ENCODE measurements around the gene CXorf66. TPM values are rescaled to one million over a fixed set of nuclear protein-coding genes. Genes with fewer than 3 reads are reported as not detected.

The CXorf66 gene
- total and polyA plus RNA-seq, 7 donors: not detected

- 70 to 88% (median 76%) methylated on average over 1 of the region's 1 CpG for WGBS, 3 donors
- no peaks in the 10 kb centered on the region for H3K27me3 ChIP-seq (ENCODE audit: insufficient read depth in 3 of 3, low read length in 2 of 3)
- no peak for ATAC-seq
- no peaks in the 10 kb centered on the region for H3K4me1 ChIP-seq
- H3K9me3 ChIP-seq: no peaks in the 10 kb centered on the region
- intact Hi-C loops (cut with DNase I): no loop called here
- TF ChIP-seq, protein P1, sequence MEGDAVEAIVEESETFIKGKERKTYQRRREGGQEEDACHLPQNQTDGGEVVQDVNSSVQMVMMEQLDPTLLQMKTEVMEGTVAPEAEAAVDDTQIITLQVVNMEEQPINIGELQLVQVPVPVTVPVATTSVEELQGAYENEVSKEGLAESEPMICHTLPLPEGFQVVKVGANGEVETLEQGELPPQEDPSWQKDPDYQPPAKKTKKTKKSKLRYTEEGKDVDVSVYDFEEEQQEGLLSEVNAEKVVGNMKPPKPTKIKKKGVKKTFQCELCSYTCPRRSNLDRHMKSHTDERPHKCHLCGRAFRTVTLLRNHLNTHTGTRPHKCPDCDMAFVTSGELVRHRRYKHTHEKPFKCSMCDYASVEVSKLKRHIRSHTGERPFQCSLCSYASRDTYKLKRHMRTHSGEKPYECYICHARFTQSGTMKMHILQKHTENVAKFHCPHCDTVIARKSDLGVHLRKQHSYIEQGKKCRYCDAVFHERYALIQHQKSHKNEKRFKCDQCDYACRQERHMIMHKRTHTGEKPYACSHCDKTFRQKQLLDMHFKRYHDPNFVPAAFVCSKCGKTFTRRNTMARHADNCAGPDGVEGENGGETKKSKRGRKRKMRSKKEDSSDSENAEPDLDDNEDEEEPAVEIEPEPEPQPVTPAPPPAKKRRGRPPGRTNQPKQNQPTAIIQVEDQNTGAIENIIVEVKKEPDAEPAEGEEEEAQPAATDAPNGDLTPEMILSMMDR (IDR thresholded peaks at IDR 0.05): no peak
- no peak overlapping the region for H3K27ac ChIP-seq
- no peak for DNase-seq
- no peak overlapping the region for H3K4me3 ChIP-seq
- no peaks in the 10 kb centered on the region for H3K36me3 ChIP-seq (ENCODE audit: insufficient read depth in 1 of 2, low read depth in 1 of 2)
Observed at GRCh38 chrX:139920316-139920715, 45.0 kb downstream of the CXorf66 start.

GRCh38 chrX:139914421-139914820 is 50.9 kb downstream of the CXorf66 start:
- DNase-seq (no peak), ATAC-seq (no peak)
- Histone ChIP-seq H3K27me3 (ENCODE audit: insufficient read depth in 3 of 3, low read length in 2 of 3) (no peaks in the 10 kb centered on the region), H3K4me1 (no peaks in the 10 kb centered on the region), H3K9me3 (no peaks in the 10 kb centered on the region), H3K27ac (no peak overlapping the region), H3K4me3 (no peak overlapping the region), H3K36me3 (ENCODE audit: insufficient read depth in 1 of 2, low read depth in 1 of 2) (no peaks in the 10 kb centered on the region)
- TF ChIP-seq, protein P1 (IDR thresholded peaks at IDR 0.05): no peak
- intact Hi-C loops (cut with DNase I): no loop called here
- 90 to 100% (median 100%) methylated on average over 1 of the region's 1 CpG for WGBS, 3 donors

GRCh38 chrX:139909712-139910111 is 55.6 kb downstream of the CXorf66 start:
- Histone ChIP-seq H3K27ac (no peak overlapping the region), H3K9me3 (no peaks in the 10 kb centered on the region), H3K4me3 (no peak overlapping the region), H3K36me3 (ENCODE audit: insufficient read depth in 1 of 2, low read depth in 1 of 2) (no peaks in the 10 kb centered on the region), H3K27me3 (ENCODE audit: insufficient read depth in 3 of 3, low read length in 2 of 3) (no peaks in the 10 kb centered on the region), H3K4me1 (no peaks in the 10 kb centered on the region)
- intact Hi-C loops (cut with DNase I): no loop called here
- DNase-seq (no peak), ATAC-seq (no peak)
- TF ChIP-seq, protein P1 (IDR thresholded peaks at IDR 0.05): no peak
- 56 to 80% (median 59%) methylated on average over 3 of the region's 3 CpGs for whole genome bisulfite sequencing, 3 donors

DNA sequence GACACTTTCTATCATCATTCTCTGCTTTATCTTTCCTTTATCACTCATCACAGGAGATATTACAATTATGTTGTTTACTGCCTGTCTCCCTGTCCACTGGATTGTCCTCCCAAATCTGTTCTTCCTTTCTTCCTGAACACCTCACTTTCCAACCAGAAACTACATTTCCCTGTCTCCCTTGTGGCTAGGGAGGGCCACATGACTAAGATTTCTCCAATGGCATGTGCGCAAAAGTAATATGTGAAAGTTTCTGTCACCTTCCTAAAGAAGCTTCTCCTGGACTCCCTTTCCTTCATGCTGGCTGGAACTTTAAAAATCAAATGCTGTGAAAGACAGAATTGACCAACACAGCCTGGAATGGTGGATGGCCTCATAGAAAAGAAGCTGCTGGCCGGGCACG is 58.2 kb downstream of the CXorf66 start:
- WGBS, 3 donors: 91 to 100% (median 100%) methylated on average over 1 to 3 of the region's 3 CpGs
- ATAC-seq: no peak
- H3K4me3 ChIP-seq: no peak overlapping the region
- no peak for DNase-seq
- H3K4me1 ChIP-seq: peaks cover 6% of the 10 kb centered on the region
- H3K27me3 ChIP-seq (ENCODE audit: insufficient read depth in 3 of 3, low read length in 2 of 3): no peaks in the 10 kb centered on the region
- no peaks in the 10 kb centered on the region for H3K9me3 ChIP-seq
- intact Hi-C loops (cut with DNase I): no loop called here
- no peaks in the 10 kb centered on the region for H3K36me3 ChIP-seq (ENCODE audit: insufficient read depth in 1 of 2, low read depth in 1 of 2)
- TF ChIP-seq, protein P1 (IDR thresholded peaks at IDR 0.05): no peak
- no peak overlapping the region for H3K27ac ChIP-seq

DNA sequence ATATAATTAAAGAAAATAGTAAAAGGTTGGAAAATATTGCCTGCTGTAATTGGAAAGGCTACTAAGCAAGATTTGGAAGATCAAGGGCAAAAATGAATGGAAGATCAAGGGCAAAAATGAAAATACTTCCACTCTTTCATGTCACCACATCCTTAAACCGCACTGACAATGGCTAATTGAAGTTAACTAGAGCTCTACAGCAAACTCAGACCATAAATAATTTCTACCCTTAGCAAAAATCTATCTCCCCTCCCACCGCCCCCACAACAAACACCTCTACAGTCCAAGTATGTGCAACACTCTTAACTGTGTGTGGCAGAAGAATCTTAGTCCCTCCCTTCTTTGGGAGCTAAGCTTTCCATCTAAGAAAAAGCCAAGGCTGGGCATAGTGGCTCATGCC is 59.6 kb downstream of the CXorf66 start:
- Histone ChIP-seq H3K4me3 (no peak overlapping the region), H3K9me3 (no peaks in the 10 kb centered on the region), H3K4me1 (peaks cover 6% of the 10 kb centered on the region), H3K36me3 (ENCODE audit: insufficient read depth in 1 of 2, low read depth in 1 of 2) (no peaks in the 10 kb centered on the region), H3K27ac (no peak overlapping the region), H3K27me3 (ENCODE audit: insufficient read depth in 3 of 3, low read length in 2 of 3) (no peaks in the 10 kb centered on the region)
- no peak for ATAC-seq
- 88 to 93% (median 90%) methylated on average over 2 of the region's 2 CpGs for WGBS, 3 donors
- no peak for DNase-seq
- intact Hi-C loops (cut with DNase I): no loop called here
- TF ChIP-seq, protein P1 (IDR thresholded peaks at IDR 0.05): no peak

All from psoas muscle (tissue), 8 donors.